HepG2 (cell line): ENCODE measurements around the gene COL25A1. TPM values are rescaled to one million over a fixed set of nuclear protein-coding genes. Genes with fewer than 3 reads are reported as not detected.

Experiments
- ATAC-seq: fragments of 200-7000 bp; cut with Tn5 transposase; 3 replicates; pipeline ENCODE4 v1.9.1; 2020; ENCODE audit warnings: mild to moderate bottlenecking, moderate library complexity
- BruUV-seq: library from RNA; stranded (reverse); fragments of 400-500 nt; replicated peaks from 2 replicates; lab custom pipeline; 2021; lab: Mats Ljungman, UMichigan
- CTCF ChIA-PET: fragments of 300-600 bp; formaldehyde crosslinking; extraction: SDS; loops from one replicate; lab custom pipeline; 2021; ENCODE audit warnings: low total read pairs, inconsistent platforms, low intra/inter-chr PET ratio; lab: Yijun Ruan, JAX
- POLR2A ChIA-PET: fragments of 350-600 bp; sonication (Branson Sonifier 250); formaldehyde crosslinking; loops from one replicate; lab custom pipeline; 2020; ENCODE audit warnings: antibody characterized with exemption, inconsistent platforms; lab: Yijun Ruan, JAX
- DNase-seq: peaks from one replicate; pipeline ENCODE4 v3.0.0-alpha.2; 2015; ENCODE audit warnings: low spot score
- FAIRE-seq: peaks from 3 replicates; lab custom pipeline; 2011; peaks lifted over from hg19 to GRCh38; lab: Jason Lieb, UNC
- H2AFZ ChIP-seq: one replicate; pipeline ENCODE4 v1.6.1; 2011; ENCODE audit warnings: low read length, inconsistent platforms
- H3K27ac ChIP-seq: fragments of 300-600 bp; 3 replicates; pipeline ENCODE4 v1.8.0; 2011; ENCODE audit warnings: mixed run types, mild to moderate bottlenecking, mixed read lengths, low read length, inconsistent platforms; ENCODE audit not compliant: insufficient read depth; ENCODE audit errors: extremely low read length
- H3K27me3 ChIP-seq, 2 experiments: fragments of 200-600 bp in 1 of 2; 2 replicates in 1 of 2; 3 replicates in 1 of 2; pipeline versions ENCODE4 v1.6.0 to v1.8.0; 2011; ENCODE audit warnings: low read length in 2 of 2, mild to moderate bottlenecking in 2 of 2, moderate library complexity in 2 of 2, inconsistent platforms in 1 of 2; ENCODE audit not compliant: insufficient read depth in 2 of 2, control insufficient read depth in 1 of 2
- H3K36me3 ChIP-seq, 2 experiments: fragments of 200-600 bp in 1 of 2; replicated peaks in 1 of 2; 2 replicates in 1 of 2; 3 replicates in 1 of 2; pipeline versions ENCODE4 v1.5.1 to v1.8.0; 2011; ENCODE audit warnings: low read length in 2 of 2, inconsistent platforms in 1 of 2; ENCODE audit not compliant: insufficient read depth in 2 of 2, control insufficient read depth in 1 of 2
- H3K4me1 ChIP-seq: 2 replicates; pipeline ENCODE4 v1.5.1; 2012; ENCODE audit warnings: low read length, inconsistent platforms; ENCODE audit not compliant: insufficient read depth
- H3K4me2 ChIP-seq: 2 replicates; pipeline ENCODE4 v1.6.0; 2011; ENCODE audit warnings: low read depth, low read length, inconsistent platforms
- H3K4me3 ChIP-seq, 3 experiments: fragments of 200-600 bp in 1 of 3; sonication (generic), shearing (Covaris generic) in 1 of 3; replicated peaks in 1 of 3; 2 replicates each; pipeline ENCODE4 v1.5.1; 2011 to 2016; ENCODE audit warnings: low read length in 3 of 3, inconsistent platforms in 2 of 3, low read depth in 2 of 3, mild to moderate bottlenecking in 2 of 3, control low read depth in 1 of 3, mixed read lengths in 1 of 3; ENCODE audit not compliant: insufficient read depth in 1 of 3
- H3K79me2 ChIP-seq: one replicate; pipeline ENCODE4 v1.6.1; 2011; ENCODE audit warnings: low read length, inconsistent platforms; ENCODE audit not compliant: insufficient read depth
- H3K9ac ChIP-seq: 2 replicates; pipeline ENCODE4 v1.6.0; 2011; ENCODE audit warnings: mild to moderate bottlenecking, low read depth, low read length, inconsistent platforms; ENCODE audit not compliant: insufficient read depth
- H3K9me3 ChIP-seq: 2 replicates; pipeline ENCODE4 v1.5.1; 2012; ENCODE audit warnings: mild to moderate bottlenecking, low read length
- H4K20me1 ChIP-seq: 2 replicates; pipeline ENCODE4 v1.6.0; 2011; ENCODE audit warnings: inconsistent platforms, mild to moderate bottlenecking, low read length, moderate library complexity; ENCODE audit not compliant: insufficient read depth
- CC2D1A ChIP-seq: sonication (generic); formaldehyde crosslinking; IDR thresholded peaks from 2 replicates; pipeline ENCODE4 v1.8.1; 2023; ENCODE audit warnings: mild to moderate bottlenecking, missing genetic modification reagents
- RFX3 ChIP-seq: IDR thresholded peaks from 2 replicates; pipeline ENCODE4 v1.6.1; 2016; ENCODE audit warnings: missing biosample characterization, missing genetic modification reagents
- SIX1 ChIP-seq: sonication (generic); formaldehyde crosslinking; IDR thresholded peaks from 2 replicates; pipeline ENCODE4 v1.4.0; 2020; ENCODE audit warnings: missing genetic modification reagents, borderline replicate concordance
- U2AF2 ChIP-seq: fragments of 200-400 bp; formaldehyde crosslinking; IDR thresholded peaks from 2 replicates; pipeline ENCODE4 v1.6.1; 2017; ENCODE audit warnings: low read depth, mild to moderate bottlenecking, low read length
- ZBTB38 ChIP-seq: sonication (generic); formaldehyde crosslinking; IDR thresholded peaks from 2 replicates; pipeline ENCODE4 v1.5.1; 2020; ENCODE audit warnings: mild to moderate bottlenecking, missing genetic modification reagents
- ZNF503 ChIP-seq: sonication (generic); formaldehyde crosslinking; IDR thresholded peaks from 2 replicates; pipeline ENCODE4 v1.4.0; 2020; ENCODE audit warnings: missing genetic modification reagents
- WGBS: methylation state at CpG from one replicate; pipeline ENCODE4 v1.1.6; 2017; ENCODE audit warnings: low lambda C conversion rate; 5-methylcytosine and 5-hydroxymethylcytosine counted together
- in situ Hi-C: cut with HindIII; loops from 2 replicates; pipeline ENCODE4 v1.10.0; 2017; ENCODE audit warnings: low pct_unique_long_range_greater_than_20kb; ENCODE audit not compliant: extremely low pct_ligation_motif_present
- intact Hi-C: fragments of 100-400 bp; cut with micrococcal nuclease; formaldehyde crosslinking; loops from one replicate; pipeline ENCODE4 v1.10.0; 2022; ENCODE audit not compliant: unreplicated experiment
- polyA plus RNA-seq, 8 experiments: library from polyadenylated mRNA; depleted of rRNA in 3 of 8; stranded (reverse) in 7 of 8; unstranded in 1 of 8; fragments of >200 nt; fragmentation: Illumina TruSeq in 4 of 8; extraction: Trizol in 4 of 8; gene quantifications; 2 replicates each; pipeline versions ENCODE4 v1.2.1 to v1.2.3, GENCODE V29; 2011 to 2016; ENCODE audit warnings: low read depth in 4 of 8, missing spikeins in 1 of 8, mixed read lengths in 1 of 8; ENCODE audit not compliant: insufficient read depth in 1 of 8
- total RNA-seq, 5 experiments: library from RNA; depleted of rRNA; stranded (reverse); fragments of >200 nt; fragmentation: Illumina TruSeq; extraction: Trizol; gene quantifications; 2 replicates each; pipeline ENCODE4 v1.2.3, GENCODE V29; 2016; ENCODE audit warnings: low read depth in 1 of 5
- TF ChIP-seq, protein P1 (sequence below): sonication (generic); formaldehyde crosslinking; conservative IDR thresholded peaks from 2 replicates; pipeline ENCODE4 v1.5.0; 2020; ENCODE audit warnings: missing genetic modification reagents
- TF ChIP-seq, protein P2 (sequence below): sonication (generic); formaldehyde crosslinking; IDR thresholded peaks from 2 replicates; pipeline ENCODE4 v1.5.0; 2020; ENCODE audit warnings: mild to moderate bottlenecking, missing genetic modification reagents, moderate library complexity
- TF ChIP-seq, protein P3 (sequence below): sonication (generic); formaldehyde crosslinking; IDR thresholded peaks from 2 replicates; pipeline ENCODE4 v1.5.1; 2020; ENCODE audit warnings: mild to moderate bottlenecking, moderate library complexity, missing genetic modification reagents

COL25A1 gene
- total and polyA plus RNA-seq, 2 of the 13 experiments (the other 11 are each of a cell fraction or from before 2014, with no cell fraction given): not detected

- no TSS peak for BruUV-seq
- H3K9me3 ChIP-seq: no peaks in the 10 kb centered on the region
- DNase-seq: no peak
- no peak for FAIRE-seq
- ChIA-PET CTCF (no interaction called here), POLR2A (no interaction called here)
- no peaks in the 10 kb centered on the region for H3K79me2 ChIP-seq
- no peak overlapping the region for H3K4me3 ChIP-seq
- intact Hi-C loops: no loop called here
- no peak overlapping the region for H3K27ac ChIP-seq
- 0% methylated on average over 1 of the region's 1 CpG for WGBS
- TF ChIP-seq ZBTB38 (CRISPR knock-in tag) (no peak), ZNF503 (CRISPR knock-in tag) (no peak), SIX1 (no peak)
- TF ChIP-seq, protein P1, sequence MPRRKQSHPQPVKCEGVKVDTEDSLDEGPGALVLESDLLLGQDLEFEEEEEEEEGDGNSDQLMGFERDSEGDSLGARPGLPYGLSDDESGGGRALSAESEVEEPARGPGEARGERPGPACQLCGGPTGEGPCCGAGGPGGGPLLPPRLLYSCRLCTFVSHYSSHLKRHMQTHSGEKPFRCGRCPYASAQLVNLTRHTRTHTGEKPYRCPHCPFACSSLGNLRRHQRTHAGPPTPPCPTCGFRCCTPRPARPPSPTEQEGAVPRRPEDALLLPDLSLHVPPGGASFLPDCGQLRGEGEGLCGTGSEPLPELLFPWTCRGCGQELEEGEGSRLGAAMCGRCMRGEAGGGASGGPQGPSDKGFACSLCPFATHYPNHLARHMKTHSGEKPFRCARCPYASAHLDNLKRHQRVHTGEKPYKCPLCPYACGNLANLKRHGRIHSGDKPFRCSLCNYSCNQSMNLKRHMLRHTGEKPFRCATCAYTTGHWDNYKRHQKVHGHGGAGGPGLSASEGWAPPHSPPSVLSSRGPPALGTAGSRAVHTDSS (CRISPR knock-in tag): no peak
- TF ChIP-seq, all 625 proteins: peak for 0
- no peaks in the 10 kb centered on the region for H3K36me3 ChIP-seq
- no peaks in the 10 kb centered on the region for H4K20me1 ChIP-seq
- no peak overlapping the region for H2AFZ ChIP-seq
- no peaks in the 10 kb centered on the region for H3K4me1 ChIP-seq
- no peaks in the 10 kb centered on the region for H3K27me3 ChIP-seq
- in situ Hi-C loops: no loop called here
- H3K9ac ChIP-seq: no peak overlapping the region
- H3K4me2 ChIP-seq: no peak overlapping the region
- ATAC-seq: no peak
Observed at GRCh38 chr4:108963910-108964309, 338.5 kb downstream of the COL25A1 start.

GRCh38 chr4:108959491-108959890 lies 343.0 kb downstream of the COL25A1 start:
- no peaks in the 10 kb centered on the region for H3K27me3 ChIP-seq
- ATAC-seq (no peak), FAIRE-seq (no peak), DNase-seq (no peak)
- no peak overlapping the region for H3K4me2 ChIP-seq
- H3K79me2 ChIP-seq: no peaks in the 10 kb centered on the region
- no peaks in the 10 kb centered on the region for H4K20me1 ChIP-seq
- no TSS peak for BruUV-seq
- H3K9ac ChIP-seq: no peak overlapping the region
- H3K27ac ChIP-seq: no peak overlapping the region
- intact Hi-C loops: no loop called here
- no peak overlapping the region for H3K4me3 ChIP-seq
- H3K36me3 ChIP-seq: no peaks in the 10 kb centered on the region
- POLR2A ChIA-PET: no interaction called here
- no peaks in the 10 kb centered on the region for H3K4me1 ChIP-seq
- in situ Hi-C loops: no loop called here
- H3K9me3 ChIP-seq: no peaks in the 10 kb centered on the region
- no peak overlapping the region for H2AFZ ChIP-seq
- CTCF ChIA-PET: no interaction called here
- TF ChIP-seq, protein P2, sequence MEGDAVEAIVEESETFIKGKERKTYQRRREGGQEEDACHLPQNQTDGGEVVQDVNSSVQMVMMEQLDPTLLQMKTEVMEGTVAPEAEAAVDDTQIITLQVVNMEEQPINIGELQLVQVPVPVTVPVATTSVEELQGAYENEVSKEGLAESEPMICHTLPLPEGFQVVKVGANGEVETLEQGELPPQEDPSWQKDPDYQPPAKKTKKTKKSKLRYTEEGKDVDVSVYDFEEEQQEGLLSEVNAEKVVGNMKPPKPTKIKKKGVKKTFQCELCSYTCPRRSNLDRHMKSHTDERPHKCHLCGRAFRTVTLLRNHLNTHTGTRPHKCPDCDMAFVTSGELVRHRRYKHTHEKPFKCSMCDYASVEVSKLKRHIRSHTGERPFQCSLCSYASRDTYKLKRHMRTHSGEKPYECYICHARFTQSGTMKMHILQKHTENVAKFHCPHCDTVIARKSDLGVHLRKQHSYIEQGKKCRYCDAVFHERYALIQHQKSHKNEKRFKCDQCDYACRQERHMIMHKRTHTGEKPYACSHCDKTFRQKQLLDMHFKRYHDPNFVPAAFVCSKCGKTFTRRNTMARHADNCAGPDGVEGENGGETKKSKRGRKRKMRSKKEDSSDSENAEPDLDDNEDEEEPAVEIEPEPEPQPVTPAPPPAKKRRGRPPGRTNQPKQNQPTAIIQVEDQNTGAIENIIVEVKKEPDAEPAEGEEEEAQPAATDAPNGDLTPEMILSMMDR (CRISPR knock-in tag): no peak
- TF ChIP-seq RFX3 (no peak), CC2D1A (no peak), U2AF2 (no peak)
- TF ChIP-seq, protein P3, sequence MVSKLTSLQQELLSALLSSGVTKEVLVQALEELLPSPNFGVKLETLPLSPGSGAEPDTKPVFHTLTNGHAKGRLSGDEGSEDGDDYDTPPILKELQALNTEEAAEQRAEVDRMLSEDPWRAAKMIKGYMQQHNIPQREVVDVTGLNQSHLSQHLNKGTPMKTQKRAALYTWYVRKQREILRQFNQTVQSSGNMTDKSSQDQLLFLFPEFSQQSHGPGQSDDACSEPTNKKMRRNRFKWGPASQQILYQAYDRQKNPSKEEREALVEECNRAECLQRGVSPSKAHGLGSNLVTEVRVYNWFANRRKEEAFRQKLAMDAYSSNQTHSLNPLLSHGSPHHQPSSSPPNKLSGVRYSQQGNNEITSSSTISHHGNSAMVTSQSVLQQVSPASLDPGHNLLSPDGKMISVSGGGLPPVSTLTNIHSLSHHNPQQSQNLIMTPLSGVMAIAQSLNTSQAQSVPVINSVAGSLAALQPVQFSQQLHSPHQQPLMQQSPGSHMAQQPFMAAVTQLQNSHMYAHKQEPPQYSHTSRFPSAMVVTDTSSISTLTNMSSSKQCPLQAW (CRISPR knock-in tag): no peak
